ENCODE results near the gene PDE4D.

PDE4D gene

DNA sequence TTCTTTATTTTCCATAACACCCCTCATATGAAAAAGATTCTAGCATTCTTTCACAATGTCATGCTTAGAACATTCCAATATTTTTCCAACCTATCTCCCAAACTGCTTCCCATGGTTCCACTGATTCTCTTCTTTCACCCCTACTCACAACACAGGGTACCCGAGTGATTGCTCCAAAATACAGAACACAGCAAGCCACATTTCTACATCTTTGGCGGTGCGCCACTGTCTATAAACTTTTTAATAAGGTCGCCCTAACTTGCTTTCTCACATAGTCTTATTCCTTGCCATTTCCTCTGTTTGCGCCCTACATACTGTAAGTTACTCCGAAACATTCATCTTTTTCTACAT is 793.6 kb downstream of the PDE4D start:
- Histone ChIP-seq H2BK120ac (ENCODE audit: low read depth, low read length) (no peak overlapping the region), H3K23ac (ENCODE audit: low read depth, low read length, poor library complexity) (no peak overlapping the region), H3K36me3 (replicated peaks in 1 of 2; ENCODE audit: control insufficient read depth in 2 of 2, insufficient read depth in 2 of 2, low read length in 2 of 2) (no peaks in the 10 kb centered on the region), H3K9ac (ENCODE audit: low read depth, low read length, poor library complexity) (no peak overlapping the region), H2BK15ac (ENCODE audit: low read length) (no peak overlapping the region), H3K4me3 (ENCODE audit: low read length in 2 of 2) (no peak overlapping the region), H2BK12ac (ENCODE audit: low read length) (no peak overlapping the region), H3K79me1 (ENCODE audit: low read depth, low read length) (no peaks in the 10 kb centered on the region), H3K4me2 (ENCODE audit: insufficient read depth, low read length, poor library complexity, severe bottlenecking) (no peak overlapping the region), H3K9me3 (replicated peaks in 1 of 2; ENCODE audit: control insufficient read depth in 2 of 2, insufficient read depth in 1 of 2, low read depth in 1 of 2, low read length in 2 of 2) (no peaks in the 10 kb centered on the region), H3K27me3 (ENCODE audit: control insufficient read depth in 3 of 3, insufficient read depth in 3 of 3, low read depth in 1 of 3, low read length in 3 of 3) (no peaks in the 10 kb centered on the region), H4K8ac (ENCODE audit: low read depth, low read length) (no peak overlapping the region), H3K18ac (ENCODE audit: low read length) (no peak overlapping the region), H2AFZ (ENCODE audit: low read length) (no peak overlapping the region), H2AK5ac (ENCODE audit: low read depth, low read length) (no peak overlapping the region), H4K91ac (ENCODE audit: low read depth, low read length, poor library complexity) (no peak overlapping the region), H2BK5ac (ENCODE audit: low read length) (no peak overlapping the region), H3K27ac (replicated peaks; ENCODE audit: low read length) (no peak overlapping the region), H3K4me1 (ENCODE audit: control insufficient read depth in 2 of 2, insufficient read depth in 1 of 2, low read depth in 1 of 2, low read length in 2 of 2) (peaks cover 4 to 6% of the 10 kb centered on the region in 2 donors), H3K14ac (ENCODE audit: low read length) (no peak overlapping the region), H3K4ac (ENCODE audit: low read length) (no peak overlapping the region)
- no CpG with 5 or more reads among the region's 6 CpGs for WGBS, 2 donors (ENCODE audit: extremely low coverage in 2 of 2, insufficient read length in 2 of 2, insufficient replicate concordance in 1 of 2)
- DNase-seq (ENCODE audit: low spot score): no peak

DNA sequence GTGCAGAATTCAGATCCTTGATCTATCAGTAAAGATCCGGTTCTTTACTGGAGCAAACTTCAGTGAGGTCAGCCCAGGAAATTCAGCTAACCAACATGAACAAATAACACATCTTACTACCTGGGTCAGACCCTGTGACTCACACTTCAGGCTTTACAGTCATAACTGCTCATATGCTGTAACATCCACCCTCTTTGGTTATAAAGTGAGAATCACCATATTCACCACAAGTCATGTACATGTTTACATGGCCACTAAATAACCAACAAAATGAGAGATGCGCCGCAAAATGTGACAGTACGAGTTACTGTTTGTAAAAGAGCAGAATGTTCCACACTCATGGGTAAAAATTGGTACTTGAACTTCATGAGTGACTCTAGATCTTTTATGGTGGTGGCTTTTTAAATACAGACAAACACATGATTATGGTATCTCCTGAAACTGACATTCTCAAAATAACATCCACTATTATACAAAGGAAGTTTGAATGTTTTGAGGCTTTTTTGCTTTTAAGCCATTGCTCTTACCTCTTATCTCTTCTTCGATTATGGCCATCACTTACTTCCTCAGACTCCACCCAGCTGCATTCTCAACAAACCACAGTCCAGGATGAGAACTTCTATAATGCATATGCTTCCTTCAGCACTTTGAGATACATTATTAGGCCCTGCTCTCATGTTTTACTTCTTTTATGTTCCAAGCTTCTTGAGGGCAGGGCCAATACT is 794.1 kb downstream of the PDE4D start:
- no peaks in the 10 kb centered on the region for H3K36me3 ChIP-seq (replicated peaks in 1 of 2; ENCODE audit: control insufficient read depth in 2 of 2, insufficient read depth in 2 of 2, low read length in 2 of 2)
- no peaks in the 10 kb centered on the region for H3K27me3 ChIP-seq (ENCODE audit: control insufficient read depth in 3 of 3, insufficient read depth in 3 of 3, low read depth in 1 of 3, low read length in 3 of 3)
- H2AFZ ChIP-seq (ENCODE audit: low read length): no peak overlapping the region
- H2BK120ac ChIP-seq (ENCODE audit: low read depth, low read length): no peak overlapping the region
- no peak overlapping the region for H4K8ac ChIP-seq (ENCODE audit: low read depth, low read length)
- H3K18ac ChIP-seq (ENCODE audit: low read length): no peak overlapping the region
- no peak overlapping the region for H3K23ac ChIP-seq (ENCODE audit: low read depth, low read length, poor library complexity)
- H3K4ac ChIP-seq (ENCODE audit: low read length): no peak overlapping the region
- no peak overlapping the region for H2BK12ac ChIP-seq (ENCODE audit: low read length)
- DNase-seq (ENCODE audit: low spot score): no peak
- H3K14ac ChIP-seq (ENCODE audit: low read length): no peak overlapping the region
- no peak overlapping the region for H3K27ac ChIP-seq (replicated peaks; ENCODE audit: low read length)
- H3K9me3 ChIP-seq (replicated peaks in 1 of 2; ENCODE audit: control insufficient read depth in 2 of 2, insufficient read depth in 1 of 2, low read depth in 1 of 2, low read length in 2 of 2): no peaks in the 10 kb centered on the region
- H2AK5ac ChIP-seq (ENCODE audit: low read depth, low read length): no peak overlapping the region
- peaks cover 0 to 2% of the 10 kb centered on the region in 2 donors for H3K4me1 ChIP-seq (ENCODE audit: control insufficient read depth in 2 of 2, insufficient read depth in 1 of 2, low read depth in 1 of 2, low read length in 2 of 2)
- no peak overlapping the region for H2BK15ac ChIP-seq (ENCODE audit: low read length)
- no CpG with 5 or more reads among the region's 5 CpGs for WGBS, 2 donors (ENCODE audit: extremely low coverage in 2 of 2, insufficient read length in 2 of 2, insufficient replicate concordance in 1 of 2)
- no peak overlapping the region for H3K4me2 ChIP-seq (ENCODE audit: insufficient read depth, low read length, poor library complexity, severe bottlenecking)
- H2BK5ac ChIP-seq (ENCODE audit: low read length): no peak overlapping the region
- no peak overlapping the region for H4K91ac ChIP-seq (ENCODE audit: low read depth, low read length, poor library complexity)
- H3K9ac ChIP-seq (ENCODE audit: low read depth, low read length, poor library complexity): no peak overlapping the region
- H3K4me3 ChIP-seq (ENCODE audit: low read length in 2 of 2): no peak overlapping the region
- no peaks in the 10 kb centered on the region for H3K79me1 ChIP-seq (ENCODE audit: low read depth, low read length)

DNA sequence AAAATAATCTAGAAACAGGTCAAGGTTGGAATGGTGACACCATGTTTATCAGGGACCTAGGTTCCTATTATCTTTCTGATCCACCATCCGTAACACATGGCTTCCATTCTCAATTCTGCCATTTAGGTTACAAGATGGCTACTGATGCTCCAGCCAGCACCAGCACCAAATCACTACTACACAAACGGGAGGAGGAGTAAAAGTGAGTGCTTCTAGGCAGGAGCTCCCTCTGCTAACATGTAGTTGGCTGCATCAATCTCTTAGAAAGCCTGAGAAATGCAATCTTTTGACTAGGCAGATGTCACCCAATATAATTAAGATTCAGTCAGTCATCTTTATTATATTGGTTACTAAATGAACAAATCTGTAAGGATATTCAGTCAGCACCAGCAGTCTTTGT is 794.8 kb downstream of the PDE4D start:
- H3K27ac ChIP-seq (replicated peaks; ENCODE audit: low read length): no peak overlapping the region

GRCh38 chr5:59097712-59098111 is 795.8 kb downstream of the PDE4D start:
- Histone ChIP-seq H3K23ac (ENCODE audit: low read depth, low read length, poor library complexity) (no peak overlapping the region), H3K27ac (replicated peaks; ENCODE audit: low read length) (no peak overlapping the region), H2AK5ac (ENCODE audit: low read depth, low read length) (no peak overlapping the region), H4K91ac (ENCODE audit: low read depth, low read length, poor library complexity) (no peak overlapping the region), H3K14ac (ENCODE audit: low read length) (no peak overlapping the region), H3K36me3 (replicated peaks in 1 of 2; ENCODE audit: control insufficient read depth in 2 of 2, insufficient read depth in 2 of 2, low read length in 2 of 2) (no peaks in the 10 kb centered on the region), H3K27me3 (ENCODE audit: control insufficient read depth in 3 of 3, insufficient read depth in 3 of 3, low read depth in 1 of 3, low read length in 3 of 3) (no peaks in the 10 kb centered on the region), H4K8ac (ENCODE audit: low read depth, low read length) (no peak overlapping the region), H3K9ac (ENCODE audit: low read depth, low read length, poor library complexity) (no peak overlapping the region), H3K4ac (ENCODE audit: low read length) (no peak overlapping the region), H3K4me2 (ENCODE audit: insufficient read depth, low read length, poor library complexity, severe bottlenecking) (no peak overlapping the region), H2BK15ac (ENCODE audit: low read length) (no peak overlapping the region), H3K79me1 (ENCODE audit: low read depth, low read length) (no peaks in the 10 kb centered on the region), H2BK120ac (ENCODE audit: low read depth, low read length) (no peak overlapping the region), H3K18ac (ENCODE audit: low read length) (no peak overlapping the region), H2AFZ (ENCODE audit: low read length) (no peak overlapping the region), H3K4me3 (ENCODE audit: low read length in 2 of 2) (no peak overlapping the region), H3K9me3 (replicated peaks in 1 of 2; ENCODE audit: control insufficient read depth in 2 of 2, insufficient read depth in 1 of 2, low read depth in 1 of 2, low read length in 2 of 2) (no peaks in the 10 kb centered on the region), H2BK5ac (ENCODE audit: low read length) (no peak overlapping the region), H2BK12ac (ENCODE audit: low read length) (no peak overlapping the region), H3K4me1 (ENCODE audit: control insufficient read depth in 2 of 2, insufficient read depth in 1 of 2, low read depth in 1 of 2, low read length in 2 of 2) (no peaks in the 10 kb centered on the region)
- DNase-seq (ENCODE audit: low spot score): no peak

More for the DNA sequence above, 794.8 kb downstream of the PDE4D start:
- Histone ChIP-seq H3K4ac (ENCODE audit: low read length) (no peak overlapping the region), H3K27me3 (ENCODE audit: control insufficient read depth in 3 of 3, insufficient read depth in 3 of 3, low read depth in 1 of 3, low read length in 3 of 3) (no peaks in the 10 kb centered on the region), H2BK12ac (ENCODE audit: low read length) (no peak overlapping the region), H3K9me3 (replicated peaks in 1 of 2; ENCODE audit: control insufficient read depth in 2 of 2, insufficient read depth in 1 of 2, low read depth in 1 of 2, low read length in 2 of 2) (no peaks in the 10 kb centered on the region), H3K79me1 (ENCODE audit: low read depth, low read length) (no peaks in the 10 kb centered on the region), H2AFZ (ENCODE audit: low read length) (no peak overlapping the region), H3K4me1 (ENCODE audit: control insufficient read depth in 2 of 2, insufficient read depth in 1 of 2, low read depth in 1 of 2, low read length in 2 of 2) (no peaks in the 10 kb centered on the region), H3K4me3 (ENCODE audit: low read length in 2 of 2) (no peak overlapping the region), H4K91ac (ENCODE audit: low read depth, low read length, poor library complexity) (no peak overlapping the region), H2BK5ac (ENCODE audit: low read length) (no peak overlapping the region), H3K23ac (ENCODE audit: low read depth, low read length, poor library complexity) (no peak overlapping the region), H3K9ac (ENCODE audit: low read depth, low read length, poor library complexity) (no peak overlapping the region), H2BK15ac (ENCODE audit: low read length) (no peak overlapping the region), H2BK120ac (ENCODE audit: low read depth, low read length) (no peak overlapping the region), H3K14ac (ENCODE audit: low read length) (no peak overlapping the region), H3K36me3 (replicated peaks in 1 of 2; ENCODE audit: control insufficient read depth in 2 of 2, insufficient read depth in 2 of 2, low read length in 2 of 2) (no peaks in the 10 kb centered on the region), H4K8ac (ENCODE audit: low read depth, low read length) (no peak overlapping the region), H2AK5ac (ENCODE audit: low read depth, low read length) (no peak overlapping the region), H3K4me2 (ENCODE audit: insufficient read depth, low read length, poor library complexity, severe bottlenecking) (no peak overlapping the region), H3K18ac (ENCODE audit: low read length) (no peak overlapping the region)
- no CpG with 5 or more reads among the region's 2 CpGs for WGBS, 2 donors (ENCODE audit: extremely low coverage in 2 of 2, insufficient read length in 2 of 2, insufficient replicate concordance in 1 of 2)
- no peak for DNase-seq (ENCODE audit: low spot score)
